ENCODE results near the gene TSHZ2.

DNA sequence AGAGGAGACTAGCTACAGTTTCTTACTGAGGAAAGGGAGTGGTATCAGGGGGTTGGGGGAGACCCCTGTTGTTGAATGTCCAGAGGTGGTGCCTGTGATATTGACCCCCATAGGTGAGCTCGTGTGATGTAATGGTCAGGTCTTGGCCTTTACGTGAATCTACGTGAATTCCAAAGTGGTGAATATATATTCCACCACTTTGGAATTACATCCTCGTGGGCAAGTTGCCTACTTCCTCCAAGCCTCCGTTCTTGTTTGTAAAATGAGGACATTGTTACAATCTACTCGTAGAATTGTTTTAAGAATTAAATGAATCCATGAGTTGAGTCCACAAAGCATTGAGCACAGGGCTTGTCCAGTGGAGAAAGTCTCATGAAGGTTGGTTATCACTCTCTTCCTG, 47.3 kb downstream of the TSHZ2 start:
- TF ChIP-seq, protein P1, sequence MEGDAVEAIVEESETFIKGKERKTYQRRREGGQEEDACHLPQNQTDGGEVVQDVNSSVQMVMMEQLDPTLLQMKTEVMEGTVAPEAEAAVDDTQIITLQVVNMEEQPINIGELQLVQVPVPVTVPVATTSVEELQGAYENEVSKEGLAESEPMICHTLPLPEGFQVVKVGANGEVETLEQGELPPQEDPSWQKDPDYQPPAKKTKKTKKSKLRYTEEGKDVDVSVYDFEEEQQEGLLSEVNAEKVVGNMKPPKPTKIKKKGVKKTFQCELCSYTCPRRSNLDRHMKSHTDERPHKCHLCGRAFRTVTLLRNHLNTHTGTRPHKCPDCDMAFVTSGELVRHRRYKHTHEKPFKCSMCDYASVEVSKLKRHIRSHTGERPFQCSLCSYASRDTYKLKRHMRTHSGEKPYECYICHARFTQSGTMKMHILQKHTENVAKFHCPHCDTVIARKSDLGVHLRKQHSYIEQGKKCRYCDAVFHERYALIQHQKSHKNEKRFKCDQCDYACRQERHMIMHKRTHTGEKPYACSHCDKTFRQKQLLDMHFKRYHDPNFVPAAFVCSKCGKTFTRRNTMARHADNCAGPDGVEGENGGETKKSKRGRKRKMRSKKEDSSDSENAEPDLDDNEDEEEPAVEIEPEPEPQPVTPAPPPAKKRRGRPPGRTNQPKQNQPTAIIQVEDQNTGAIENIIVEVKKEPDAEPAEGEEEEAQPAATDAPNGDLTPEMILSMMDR (IDR thresholded peaks at IDR 0.05; ENCODE audit: poor library complexity, severe bottlenecking), result no peak
- TF ChIP-seq EZH2 (IDR thresholded peaks at IDR 0.05; ENCODE audit: borderline replicate concordance, insufficient read depth, low read length, poor library complexity, severe bottlenecking) (no peak), TAF1 (IDR thresholded peaks at IDR 0.05; ENCODE audit: low read depth) (no peak), POLR2AphosphoS5 (IDR thresholded peaks at IDR 0.05) (no peak), RAD21 (conservative IDR thresholded peaks at IDR 0.05) (no peak), SMC3 (conservative IDR thresholded peaks at IDR 0.05; ENCODE audit: poor library complexity) (no peak)
